ENCODE data around the gene FYB2.

FYB2 gene

GRCh38 chr1:56788102-56788501 is 31.1 kb downstream of the FYB2 start:
- no peak overlapping the region for H3K4me3 ChIP-seq (IDR thresholded peaks at IDR 0.05; ENCODE audit: insufficient read depth, low read depth, low read length)
- no peaks in the 10 kb centered on the region for H3K79me2 ChIP-seq (ENCODE audit: insufficient read depth, low read depth)
- no peak overlapping the region for H2AFZ ChIP-seq (ENCODE audit: low read depth)
- H3K4me2 ChIP-seq: no peak overlapping the region
- no peak for TF ChIP-seq CTCF (conservative IDR thresholded peaks at IDR 0.05; ENCODE audit: low read depth, low read length)
- peaks cover 9% of the 10 kb centered on the region for H3K4me1 ChIP-seq (ENCODE audit: low read depth, poor library complexity, severe bottlenecking)
- H3K27me3 ChIP-seq (ENCODE audit: insufficient read depth, low read depth): no peaks in the 10 kb centered on the region
- no peak overlapping the region for H3K9ac ChIP-seq
- H3K27ac ChIP-seq: no peak overlapping the region
- H4K20me1 ChIP-seq (ENCODE audit: insufficient read depth): no peaks in the 10 kb centered on the region
- H3K36me3 ChIP-seq (ENCODE audit: insufficient read depth): no peaks in the 10 kb centered on the region

DNA sequence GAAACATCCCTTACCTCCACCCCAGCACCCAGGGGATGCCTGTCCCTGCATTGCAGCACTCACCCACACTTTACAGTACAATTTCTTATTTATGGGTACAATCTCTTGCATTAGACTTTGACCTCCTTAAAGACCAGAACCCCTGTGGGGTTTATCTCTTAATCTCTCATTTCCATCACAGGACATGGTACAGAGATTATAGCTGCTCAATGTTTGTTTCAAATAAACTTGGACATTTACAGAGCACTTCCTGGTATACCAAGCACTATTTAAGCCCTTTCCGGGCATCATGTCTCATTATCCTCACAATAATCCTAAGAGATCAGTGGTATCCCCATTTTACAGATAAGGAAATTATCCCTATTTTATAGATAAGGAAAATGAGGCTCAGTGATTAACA is 31.9 kb downstream of the FYB2 start:
- TF ChIP-seq CTCF (conservative IDR thresholded peaks at IDR 0.05; ENCODE audit: low read depth, low read length): no peak
- H3K36me3 ChIP-seq (ENCODE audit: insufficient read depth): no peaks in the 10 kb centered on the region
- no peaks in the 10 kb centered on the region for H3K79me2 ChIP-seq (ENCODE audit: insufficient read depth, low read depth)
- H3K9ac ChIP-seq: no peak overlapping the region
- no peak overlapping the region for H2AFZ ChIP-seq (ENCODE audit: low read depth)
- H4K20me1 ChIP-seq (ENCODE audit: insufficient read depth): no peaks in the 10 kb centered on the region
- peaks cover 9% of the 10 kb centered on the region for H3K4me1 ChIP-seq (ENCODE audit: low read depth, poor library complexity, severe bottlenecking)
- no peak overlapping the region for H3K27ac ChIP-seq
- H3K27me3 ChIP-seq (ENCODE audit: insufficient read depth, low read depth): no peaks in the 10 kb centered on the region
- no peak overlapping the region for H3K4me3 ChIP-seq (IDR thresholded peaks at IDR 0.05; ENCODE audit: insufficient read depth, low read depth, low read length)
- no peak overlapping the region for H3K4me2 ChIP-seq

GRCh38 chr1:56782773-56783172 is 36.4 kb downstream of the FYB2 start:
- no peak overlapping the region for H3K4me3 ChIP-seq (IDR thresholded peaks at IDR 0.05; ENCODE audit: insufficient read depth, low read depth, low read length)
- H3K27me3 ChIP-seq (ENCODE audit: insufficient read depth, low read depth): no peaks in the 10 kb centered on the region
- H3K27ac ChIP-seq: no peak overlapping the region
- TF ChIP-seq CTCF (conservative IDR thresholded peaks at IDR 0.05; ENCODE audit: low read depth, low read length): no peak
- no peaks in the 10 kb centered on the region for H3K36me3 ChIP-seq (ENCODE audit: insufficient read depth)
- H2AFZ ChIP-seq (ENCODE audit: low read depth): no peak overlapping the region
- H3K4me2 ChIP-seq: no peak overlapping the region
- H4K20me1 ChIP-seq (ENCODE audit: insufficient read depth): no peaks in the 10 kb centered on the region
- H3K4me1 ChIP-seq (ENCODE audit: low read depth, poor library complexity, severe bottlenecking): peaks cover 1% of the 10 kb centered on the region
- no peaks in the 10 kb centered on the region for H3K79me2 ChIP-seq (ENCODE audit: insufficient read depth, low read depth)
- no peak overlapping the region for H3K9ac ChIP-seq

GRCh38 chr1:56780826-56781225 is 38.4 kb downstream of the FYB2 start:
- Histone ChIP-seq H3K79me2 (ENCODE audit: insufficient read depth, low read depth) (no peaks in the 10 kb centered on the region), H3K27me3 (ENCODE audit: insufficient read depth, low read depth) (no peaks in the 10 kb centered on the region), H3K36me3 (ENCODE audit: insufficient read depth) (no peaks in the 10 kb centered on the region), H3K27ac (no peak overlapping the region), H3K4me2 (no peak overlapping the region), H3K4me1 (ENCODE audit: low read depth, poor library complexity, severe bottlenecking) (no peaks in the 10 kb centered on the region), H3K9ac (no peak overlapping the region), H2AFZ (ENCODE audit: low read depth) (no peak overlapping the region), H4K20me1 (ENCODE audit: insufficient read depth) (no peaks in the 10 kb centered on the region), H3K4me3 (IDR thresholded peaks at IDR 0.05; ENCODE audit: insufficient read depth, low read depth, low read length) (no peak overlapping the region)
- no peak for TF ChIP-seq CTCF (conservative IDR thresholded peaks at IDR 0.05; ENCODE audit: low read depth, low read length)

Data from KMS-11 (cell line).